Bronchus fibroblast of lung (primary cell): ENCODE results near the gene PPP4R4. TPM values are rescaled to one million over a fixed set of nuclear protein-coding genes. Genes with fewer than 3 reads are reported as not detected.

Experiments used
- total RNA-seq: library from RNA; depleted of rRNA; stranded (reverse); fragments of >200 nt; gene quantifications from 2 replicates; pipeline ENCODE4 v1.2.3, GENCODE V29; 2015

PPP4R4 gene, protein sequence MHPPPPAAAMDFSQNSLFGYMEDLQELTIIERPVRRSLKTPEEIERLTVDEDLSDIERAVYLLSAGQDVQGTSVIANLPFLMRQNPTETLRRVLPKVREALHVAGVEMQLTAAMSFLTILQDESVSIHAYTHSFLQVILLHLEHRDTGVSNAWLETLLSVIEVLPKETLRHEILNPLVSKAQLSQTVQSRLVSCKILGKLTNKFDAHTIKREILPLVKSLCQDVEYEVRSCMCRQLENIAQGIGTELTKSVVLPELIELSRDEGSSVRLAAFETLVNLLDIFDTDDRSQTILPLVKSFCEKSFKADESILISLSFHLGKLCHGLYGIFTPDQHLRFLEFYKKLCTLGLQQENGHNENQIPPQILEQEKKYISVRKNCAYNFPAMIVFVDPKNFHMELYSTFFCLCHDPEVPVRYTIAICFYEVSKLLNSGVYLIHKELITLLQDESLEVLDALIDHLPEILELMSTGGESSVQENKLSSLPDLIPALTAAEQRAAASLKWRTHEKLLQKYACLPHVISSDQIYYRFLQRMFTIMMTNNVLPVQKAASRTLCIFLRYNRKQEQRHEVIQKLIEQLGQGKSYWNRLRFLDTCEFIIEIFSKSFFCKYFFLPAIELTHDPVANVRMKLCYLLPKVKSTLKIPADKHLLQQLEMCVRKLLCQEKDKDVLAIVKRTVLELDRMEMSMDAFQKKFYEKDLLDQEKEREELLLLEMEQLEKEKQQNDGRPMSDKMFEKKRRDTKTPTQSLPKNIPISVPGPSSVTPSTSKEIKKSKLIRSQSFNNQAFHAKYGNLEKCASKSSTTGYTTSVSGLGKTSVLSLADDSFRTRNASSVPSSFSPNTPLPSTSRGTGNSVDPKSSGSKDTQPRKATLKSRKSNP
- total RNA-seq, result 0.45 TPM in 1 of 2 replicates, not detected in the other

GRCh38 chr14:94173885-94174603, at the start of gene PPP4R4:
PPP4R4 (plus strand) TSS chr14:94174322; CDS start chr14:94174466, 144 bp downstream.

GRCh38 chr14:94129111-94129757, 44.9 kb upstream of the PPP4R4 start, which contains the start of gene IFI27L2:
IFI27L2 (minus strand) TSS chr14:94129604; CDS start chr14:94129564, 40 bp downstream.

GRCh38 chr14:94292872-94293577, 118.9 kb downstream of the PPP4R4 start, which contains the start of gene SERPINA10:
SERPINA10 (minus strand) TSS chr14:94293268; CDS start chr14:94290593, 2,675 bp downstream.

DNA sequence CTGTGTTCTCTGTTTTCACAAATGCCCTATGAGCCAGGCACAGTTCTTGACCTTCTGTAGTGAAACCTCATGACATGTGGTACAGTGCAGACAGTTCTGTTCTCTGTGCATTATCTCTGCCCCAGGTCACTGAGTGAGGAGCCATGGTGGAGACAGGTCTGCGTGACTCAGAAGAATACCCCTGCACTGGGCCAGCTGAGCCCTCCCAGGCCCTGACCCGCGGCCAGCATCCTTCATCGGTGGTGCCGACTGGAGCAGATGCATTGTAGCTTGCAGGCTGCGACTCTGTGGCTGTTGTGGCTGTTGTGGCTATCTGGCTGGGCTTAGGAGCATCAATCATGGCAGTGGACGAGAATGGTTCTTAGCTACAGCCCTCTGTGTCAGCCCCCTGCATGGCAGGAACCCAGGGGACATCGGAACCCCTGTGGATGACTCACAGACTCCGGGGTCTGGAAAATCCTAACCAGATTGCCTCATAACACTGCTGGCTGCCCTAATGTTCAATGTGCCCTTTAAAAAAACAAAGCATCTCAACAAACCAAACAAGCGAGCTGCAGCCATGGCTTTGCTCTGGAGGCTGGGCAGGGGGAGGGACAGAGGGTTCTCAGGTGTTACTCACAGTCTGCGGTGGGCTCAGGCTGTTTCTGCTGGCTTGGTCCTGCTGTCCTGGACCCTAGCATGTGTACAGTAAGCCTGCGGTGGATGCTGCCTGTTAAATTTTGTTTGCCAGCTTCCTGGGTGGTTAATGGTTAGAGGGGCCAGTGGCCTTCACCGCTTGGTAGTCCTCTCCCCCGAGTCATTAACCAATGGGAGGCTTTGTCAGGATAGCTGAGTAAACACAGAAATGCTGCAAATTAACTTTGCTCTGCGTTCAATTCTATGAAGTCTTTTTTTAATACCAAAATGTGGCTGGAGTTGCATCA, 148.8 kb downstream of the PPP4R4 start, which contains the start of gene SERPINA6:
SERPINA6 (minus strand) TSS at position 689 of the 923 bp plus-strand sequence. CDS start 8,688 bp downstream, outside the sequence.

Other genes starting within 250 kb of the PPP4R4 start
- gene FAM181A, start 247.0 kb upstream of the PPP4R4 start, total RNA-seq, result not detected in 2 replicates
- 0.15 TPM in 1 of 2 replicates, not detected in the other for gene ASB2, start 197.8 kb upstream of the PPP4R4 start, total RNA-seq
- gene CCDC197, start 177.0 kb upstream of the PPP4R4 start, total RNA-seq, result not detected in 2 replicates
- gene OTUB2, start 148.0 kb upstream of the PPP4R4 start, total RNA-seq, result 1.3 TPM in 2 replicates
- gene DDX24, start 93.1 kb upstream of the PPP4R4 start, total RNA-seq, result 85.2 and 89.9 TPM in 2 replicates
- gene IFI27L1, start 93.0 kb upstream of the PPP4R4 start, total RNA-seq, result 31.7 and 32.4 TPM in 2 replicates
- 0.15 TPM in 1 of 2 replicates, not detected in the other for gene IFI27, start 63.6 kb upstream of the PPP4R4 start, total RNA-seq
- gene IFI27L2, start 44.7 kb upstream of the PPP4R4 start, total RNA-seq, result 226 and 256 TPM in 2 replicates
- not detected in 2 replicates for gene SERPINA10, start 118.9 kb downstream of the PPP4R4 start, total RNA-seq
- not detected in 2 replicates for gene SERPINA6, start 149.0 kb downstream of the PPP4R4 start, total RNA-seq
- not detected in 2 replicates for gene SERPINA2, start 192.4 kb downstream of the PPP4R4 start, total RNA-seq
- 0.17 and 0.74 TPM in 2 replicates for gene SERPINA1, start 214.3 kb downstream of the PPP4R4 start, total RNA-seq